ENCODE data around the gene WDR59. TPM values are rescaled to one million over a fixed set of nuclear protein-coding genes. Genes with fewer than 3 reads are reported as not detected.
"Not testable (repeated sequence)": the region's sequence is repeated elsewhere in the genome, so short reads cannot be mapped to it uniquely, and the experiment has no call there.

The WDR59 gene
- total and polyA plus RNA-seq, 2 donors = 22.1 to 28.7 TPM

DNA sequence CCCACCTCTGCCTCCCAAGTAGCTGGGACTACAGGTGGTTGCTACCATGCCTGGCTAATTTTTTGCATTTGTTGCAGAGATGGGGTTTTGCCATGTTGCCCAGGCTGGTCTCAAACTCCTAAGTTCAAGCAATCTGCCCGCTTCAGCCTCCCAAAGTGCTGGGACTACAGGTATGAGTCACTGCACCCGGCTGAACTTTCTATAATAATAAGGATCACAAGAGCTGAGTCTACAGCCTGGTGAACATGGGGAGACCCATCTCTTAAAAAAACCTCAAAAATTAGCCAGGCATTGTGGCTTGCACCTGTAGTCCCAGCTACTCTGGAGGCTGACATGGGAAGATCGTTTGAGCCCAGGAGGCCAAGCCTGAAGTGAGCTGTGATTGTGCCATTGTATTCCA lies 53.5 kb downstream of the WDR59 start:
- H3K27ac ChIP-seq (ENCODE audit: low read depth) = no peak overlapping the region
- no peaks in the 10 kb centered on the region for H3K36me3 ChIP-seq (ENCODE audit: insufficient read depth)
- no peaks in the 10 kb centered on the region for H3K4me1 ChIP-seq (ENCODE audit: insufficient read depth)
- H3K4me3 ChIP-seq (ENCODE audit: low read depth, low read length) = no peak overlapping the region
- WGBS = 86% methylated on average over 3 of the region's 3 CpGs
- no peak for DNase-seq (ENCODE audit: extremely low spot score)

DNA sequence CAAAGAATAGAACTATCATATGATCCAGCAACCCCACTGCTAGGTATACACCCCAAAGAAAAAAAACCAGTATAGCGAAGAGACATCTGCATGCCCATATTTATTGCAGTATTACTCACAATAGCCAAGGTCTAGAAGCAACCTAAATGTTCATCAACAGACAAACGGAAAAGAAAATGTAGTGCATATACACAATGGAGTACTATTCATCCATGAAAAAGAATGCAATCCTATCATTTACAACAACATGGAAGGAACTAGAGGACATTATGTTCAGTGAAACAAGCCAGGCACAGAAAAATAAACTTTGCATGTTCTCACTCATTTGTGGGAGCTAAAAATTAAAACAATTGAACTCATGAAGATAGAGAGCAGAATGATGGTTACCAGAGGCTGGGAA lies 55.3 kb downstream of the WDR59 start:
- no peaks in the 10 kb centered on the region for H3K4me1 ChIP-seq (ENCODE audit: insufficient read depth)
- no peak overlapping the region for H3K27ac ChIP-seq (ENCODE audit: low read depth)
- DNase-seq (ENCODE audit: extremely low spot score) = no peak
- H3K36me3 ChIP-seq (ENCODE audit: insufficient read depth) = no peaks in the 10 kb centered on the region
- no peak overlapping the region for H3K4me3 ChIP-seq (ENCODE audit: low read depth, low read length)
- 97% methylated on average over 2 of the region's 2 CpGs for WGBS

DNA sequence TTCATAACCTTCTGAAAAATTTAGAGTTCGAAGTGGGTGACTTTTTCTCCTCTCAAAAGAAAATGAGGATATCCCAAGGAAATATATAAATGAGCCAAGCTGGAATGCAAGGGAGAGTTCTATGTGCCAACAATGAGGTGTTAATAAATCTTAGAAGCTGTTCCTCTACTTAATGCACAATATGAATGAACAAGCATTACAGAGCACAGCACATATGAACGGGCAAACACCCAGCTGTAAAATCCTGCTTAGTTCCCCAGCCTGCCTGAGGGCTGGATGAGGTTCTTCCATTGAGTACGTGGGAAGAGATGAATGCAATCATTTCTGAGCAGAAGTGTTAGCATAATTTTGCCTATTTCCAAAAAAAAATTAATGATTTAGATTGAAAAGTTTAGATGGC lies 58.1 kb downstream of the WDR59 start:
- DNase-seq (ENCODE audit: extremely low spot score) = no peak
- 83% methylated on average over 3 of the region's 3 CpGs for WGBS
- no peaks in the 10 kb centered on the region for H3K4me1 ChIP-seq (ENCODE audit: insufficient read depth)
- H3K27ac ChIP-seq (ENCODE audit: low read depth) = no peak overlapping the region
- peaks cover 2% of the 10 kb centered on the region for H3K36me3 ChIP-seq (ENCODE audit: insufficient read depth)
- no peak overlapping the region for H3K4me3 ChIP-seq (ENCODE audit: low read depth, low read length)

DNA sequence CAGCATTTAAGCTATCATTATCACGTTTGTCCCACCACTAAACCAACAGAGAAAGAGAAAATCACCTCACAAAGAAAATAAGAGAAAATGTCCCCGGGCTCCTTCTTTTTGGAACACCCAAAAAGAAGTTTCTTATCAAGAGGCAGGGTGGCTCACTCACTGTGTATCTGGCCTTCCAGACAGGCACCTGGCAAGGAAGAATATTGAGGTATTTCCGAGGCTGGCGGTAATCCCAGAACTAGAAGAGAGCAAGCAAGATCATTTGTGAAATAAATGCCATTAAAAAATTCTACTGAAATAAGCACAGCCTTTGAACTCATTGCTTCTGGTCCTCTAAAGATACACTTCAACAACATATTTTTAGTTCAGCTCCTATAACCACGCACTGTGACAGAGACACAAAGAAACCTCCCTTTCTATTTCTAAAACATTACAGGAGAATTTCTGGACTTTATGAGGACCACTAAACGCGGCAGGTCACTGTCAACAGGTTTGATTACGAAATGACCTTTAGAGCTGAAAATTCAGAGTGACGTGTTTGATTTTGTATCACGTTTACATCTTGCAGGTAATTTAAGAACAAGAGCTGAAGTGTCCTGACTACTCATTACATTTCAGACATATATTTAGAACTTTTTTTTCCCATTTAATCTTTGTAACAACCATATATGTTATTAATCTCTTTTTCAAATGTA lies 61.0 kb downstream of the WDR59 start:
- no peak for DNase-seq (ENCODE audit: extremely low spot score)
- H3K36me3 ChIP-seq (ENCODE audit: insufficient read depth) = peaks cover 2% of the 10 kb centered on the region
- 63% methylated on average over 10 of the region's 10 CpGs for WGBS
- no peaks in the 10 kb centered on the region for H3K4me1 ChIP-seq (ENCODE audit: insufficient read depth)
- no peak overlapping the region for H3K4me3 ChIP-seq (ENCODE audit: low read depth, low read length)
- H3K27ac ChIP-seq (ENCODE audit: low read depth) = no peak overlapping the region

DNA sequence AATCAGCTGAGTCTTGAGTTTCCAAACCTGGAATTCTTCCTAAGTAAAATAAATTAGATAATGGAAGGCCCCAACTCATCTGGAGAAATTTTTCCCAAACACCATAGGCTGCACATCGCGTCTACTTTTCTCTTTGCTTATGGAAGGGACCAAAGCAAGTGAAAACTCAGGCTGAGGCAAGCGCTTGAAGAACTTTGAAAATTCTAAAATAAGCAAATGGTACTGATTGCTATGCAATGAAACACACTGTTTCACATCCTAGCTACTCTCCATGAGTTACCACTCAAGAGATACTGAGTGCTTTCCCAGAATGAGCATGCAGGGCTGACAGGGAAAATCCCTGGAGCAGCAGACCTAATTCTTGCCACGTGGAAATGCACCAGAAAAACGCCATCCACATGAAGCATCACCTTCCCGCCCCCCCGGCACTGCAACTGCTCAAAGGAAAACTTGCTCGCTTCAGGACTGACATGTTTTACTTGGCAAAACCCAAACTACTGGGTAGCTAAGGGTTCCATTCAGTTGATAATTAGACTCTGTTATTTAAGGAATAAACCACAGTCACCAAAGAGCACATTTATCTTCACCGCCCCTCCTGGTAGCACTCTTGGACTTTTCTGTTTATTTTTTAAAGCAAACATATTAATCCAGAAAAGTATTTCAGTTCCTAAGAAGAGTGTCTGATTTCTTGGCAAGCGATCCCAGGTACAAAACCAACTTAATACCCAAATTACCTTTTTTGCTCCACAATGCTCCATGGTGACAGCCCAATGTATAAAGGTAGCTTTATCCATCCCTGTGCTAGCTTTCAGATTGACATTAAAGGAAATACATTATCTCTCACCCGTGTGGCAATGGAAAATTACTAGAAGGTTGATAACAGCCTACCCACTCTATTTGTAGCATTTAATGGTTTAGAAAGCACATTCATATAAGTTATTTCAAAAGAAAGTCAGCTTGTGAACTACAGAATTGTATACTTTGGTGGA lies 62.5 kb downstream of the WDR59 start:
- DNase-seq (ENCODE audit: extremely low spot score) = no peak
- WGBS = 68% methylated on average over 11 of the region's 11 CpGs
- Histone ChIP-seq H3K4me1 (ENCODE audit: insufficient read depth) (no peaks in the 10 kb centered on the region), H3K27ac (ENCODE audit: low read depth) (no peak overlapping the region), H3K36me3 (ENCODE audit: insufficient read depth) (peaks cover 2% of the 10 kb centered on the region), H3K4me3 (ENCODE audit: low read depth, low read length) (no peak overlapping the region)

DNA sequence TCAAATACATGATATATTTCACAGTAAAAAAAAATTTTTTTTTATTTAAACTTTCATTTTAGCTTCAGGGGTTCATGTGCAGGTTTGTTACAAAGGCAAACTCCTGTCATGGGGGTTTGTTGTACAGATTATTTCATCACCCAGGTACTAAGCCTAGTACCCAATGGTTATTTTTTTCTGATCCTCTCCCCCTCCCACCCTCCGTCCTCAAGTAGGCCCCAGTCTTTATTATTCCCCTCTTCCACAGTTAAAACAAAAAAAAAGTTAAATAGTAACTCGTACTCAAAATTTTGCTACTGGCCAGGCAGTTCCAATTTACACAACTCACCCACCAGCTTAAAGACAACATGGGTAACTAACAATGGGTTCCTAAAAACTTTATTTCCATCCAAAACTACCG lies 63.9 kb downstream of the WDR59 start:
- no peaks in the 10 kb centered on the region for H3K4me1 ChIP-seq (ENCODE audit: insufficient read depth)
- DNase-seq (ENCODE audit: extremely low spot score) = no peak
- 91% methylated on average over 3 of the region's 3 CpGs for WGBS
- peaks cover 5% of the 10 kb centered on the region for H3K36me3 ChIP-seq (ENCODE audit: insufficient read depth)
- H3K27ac ChIP-seq (ENCODE audit: low read depth) = no peak overlapping the region
- no peak overlapping the region for H3K4me3 ChIP-seq (ENCODE audit: low read depth, low read length)

DNA sequence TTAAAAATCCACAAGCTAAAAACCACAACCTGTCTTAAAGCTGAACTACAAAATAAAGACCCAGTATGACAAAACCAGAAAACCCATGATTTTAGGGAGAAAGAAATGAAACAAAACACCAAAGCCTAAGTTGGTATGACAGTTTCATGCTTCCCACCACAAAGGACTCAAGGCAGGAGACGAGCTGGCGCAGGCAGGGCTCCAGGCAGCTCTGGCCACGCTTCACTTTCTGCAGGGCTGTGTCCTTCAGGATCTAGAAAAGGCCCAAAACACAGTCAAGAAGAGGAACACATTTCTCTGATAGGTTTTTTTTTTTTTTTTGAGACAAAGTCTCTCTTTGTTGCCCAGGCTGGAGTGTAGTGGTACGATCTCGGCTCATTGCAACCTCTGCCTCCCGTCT lies 75.3 kb downstream of the WDR59 start:
- H3K36me3 ChIP-seq (ENCODE audit: insufficient read depth) = peaks cover 21% of the 10 kb centered on the region
- H3K27ac ChIP-seq (ENCODE audit: low read depth) = no peak overlapping the region
- DNase-seq (ENCODE audit: extremely low spot score) = no peak
- WGBS = 97% methylated on average over 6 of the region's 6 CpGs
- H3K4me1 ChIP-seq (ENCODE audit: insufficient read depth) = no peaks in the 10 kb centered on the region
- H3K4me3 ChIP-seq (ENCODE audit: low read depth, low read length) = no peak overlapping the region

DNA sequence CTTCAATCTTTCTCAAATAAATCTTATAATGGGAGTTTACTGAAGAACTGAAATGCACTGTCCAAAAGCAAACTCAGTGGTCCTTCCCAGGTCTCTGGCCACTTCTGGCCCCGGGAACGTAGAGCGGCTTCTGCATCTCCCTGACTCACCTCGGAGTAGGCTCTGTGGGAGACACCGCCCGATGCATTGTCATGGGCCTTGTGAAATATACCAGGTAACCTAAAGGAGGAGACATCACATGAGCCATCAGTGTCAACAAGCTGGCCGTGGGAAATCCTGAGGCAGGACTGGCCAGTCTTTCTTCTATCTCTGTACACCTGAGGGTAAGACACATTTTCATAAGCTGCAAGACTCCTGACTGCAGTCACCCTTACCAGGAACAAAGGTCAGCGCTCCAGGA lies 76.2 kb downstream of the WDR59 start:
- H3K36me3 ChIP-seq (ENCODE audit: insufficient read depth) = peaks cover 18% of the 10 kb centered on the region
- not testable (repeated sequence) for H3K27ac ChIP-seq (ENCODE audit: low read depth)

DNA sequence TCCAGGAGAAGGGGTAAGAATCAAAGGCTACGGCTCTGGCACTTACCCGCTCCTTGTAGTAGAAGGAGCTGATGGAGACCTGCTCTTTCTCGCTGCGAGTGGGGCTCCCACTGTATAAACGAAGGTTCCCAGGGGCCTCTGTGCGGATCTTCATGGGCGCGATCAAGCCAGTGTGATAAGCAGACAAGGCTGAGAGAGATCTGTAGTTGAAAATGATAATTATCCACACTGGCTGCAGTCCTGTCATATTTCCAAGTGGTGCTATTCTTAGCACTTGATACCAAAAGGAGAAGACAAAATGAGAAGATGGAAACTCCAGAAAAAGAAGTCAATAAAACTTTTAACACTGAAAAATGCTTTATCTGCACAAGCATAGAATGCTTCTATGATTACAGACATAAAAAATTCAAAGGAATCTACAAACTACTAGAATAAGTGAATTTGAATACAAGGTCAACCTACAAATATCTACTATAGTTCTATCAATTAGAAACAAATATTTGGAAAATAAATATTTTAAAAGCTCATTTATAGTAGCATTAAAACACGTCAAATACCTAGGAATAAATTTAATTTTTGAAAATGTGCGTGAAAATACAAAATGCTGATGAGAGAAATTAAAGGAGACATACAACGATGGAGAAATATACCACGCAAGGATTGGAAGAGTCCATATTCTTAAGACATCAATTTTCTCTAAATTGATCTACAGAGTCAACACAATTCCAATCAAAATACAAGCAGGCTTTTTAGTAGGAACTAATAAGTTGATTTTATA lies 80.8 kb downstream of the WDR59 start:
- Histone ChIP-seq H3K4me1 (ENCODE audit: insufficient read depth) (no peaks in the 10 kb centered on the region), H3K4me3 (ENCODE audit: low read depth, low read length) (no peak overlapping the region), H3K27ac (ENCODE audit: low read depth) (no peak overlapping the region), H3K36me3 (ENCODE audit: insufficient read depth) (peaks cover 8% of the 10 kb centered on the region)
- DNase-seq (ENCODE audit: extremely low spot score) = no peak
- 94% methylated on average over 12 of the region's 12 CpGs for WGBS

More for the DNA sequence above, 76.2 kb downstream of the WDR59 start:
- 96% methylated on average over 8 of the region's 8 CpGs for WGBS
- H3K4me3 ChIP-seq (ENCODE audit: low read depth, low read length); DNase-seq (ENCODE audit: extremely low spot score); H3K4me1 ChIP-seq (ENCODE audit: insufficient read depth): not testable (repeated sequence)

DNA sequence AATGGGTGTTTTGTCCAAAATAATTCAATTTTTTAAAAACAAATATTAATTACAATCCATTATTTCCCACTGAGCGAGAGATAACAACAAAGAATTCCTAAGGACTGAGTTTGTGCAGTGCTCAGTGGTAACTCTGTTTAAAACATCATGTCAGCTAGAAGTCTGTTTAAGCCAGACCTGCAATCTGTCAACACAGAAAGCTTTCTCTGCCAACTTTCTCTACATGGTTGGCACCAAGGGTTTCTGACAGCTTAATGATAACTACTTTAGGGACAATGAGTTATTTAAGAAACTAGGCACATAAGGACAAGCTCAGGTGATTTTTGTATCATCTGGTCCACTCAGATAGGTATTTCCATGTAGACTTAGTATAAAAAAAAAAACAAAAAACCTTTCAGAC lies 81.8 kb downstream of the WDR59 start:
- Histone ChIP-seq H3K27ac (ENCODE audit: low read depth) (no peak overlapping the region), H3K4me1 (ENCODE audit: insufficient read depth) (no peaks in the 10 kb centered on the region), H3K36me3 (ENCODE audit: insufficient read depth) (peaks cover 8% of the 10 kb centered on the region), H3K4me3 (ENCODE audit: low read depth, low read length) (no peak overlapping the region)
- no peak for DNase-seq (ENCODE audit: extremely low spot score)
- WGBS = 72% methylated on average over 1 of the region's 1 CpG

DNA sequence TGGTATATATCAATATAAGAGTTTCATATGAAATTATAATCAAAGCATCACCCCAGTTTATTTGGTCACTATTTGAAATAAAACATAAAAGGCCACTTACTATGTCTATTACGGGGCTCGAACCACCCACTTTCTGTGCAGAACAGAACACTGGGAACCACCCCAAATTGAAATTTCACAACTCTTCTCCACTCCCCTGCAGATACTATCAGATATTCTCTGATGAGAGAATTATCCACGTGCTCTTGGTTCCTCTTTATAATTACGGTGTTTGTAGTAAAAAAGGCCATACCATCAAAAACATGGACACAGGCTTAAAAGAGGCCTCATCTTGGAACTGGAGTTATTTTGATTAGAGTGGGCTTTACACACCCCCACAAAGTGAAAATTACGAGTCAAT lies 82.8 kb downstream of the WDR59 start:
- H3K4me1 ChIP-seq (ENCODE audit: insufficient read depth) = no peaks in the 10 kb centered on the region
- DNase-seq (ENCODE audit: extremely low spot score) = no peak
- peaks cover 2% of the 10 kb centered on the region for H3K36me3 ChIP-seq (ENCODE audit: insufficient read depth)
- H3K27ac ChIP-seq (ENCODE audit: low read depth) = no peak overlapping the region
- WGBS = 88% methylated on average over 5 of the region's 5 CpGs
- H3K4me3 ChIP-seq (ENCODE audit: low read depth, low read length) = no peak overlapping the region

DNA sequence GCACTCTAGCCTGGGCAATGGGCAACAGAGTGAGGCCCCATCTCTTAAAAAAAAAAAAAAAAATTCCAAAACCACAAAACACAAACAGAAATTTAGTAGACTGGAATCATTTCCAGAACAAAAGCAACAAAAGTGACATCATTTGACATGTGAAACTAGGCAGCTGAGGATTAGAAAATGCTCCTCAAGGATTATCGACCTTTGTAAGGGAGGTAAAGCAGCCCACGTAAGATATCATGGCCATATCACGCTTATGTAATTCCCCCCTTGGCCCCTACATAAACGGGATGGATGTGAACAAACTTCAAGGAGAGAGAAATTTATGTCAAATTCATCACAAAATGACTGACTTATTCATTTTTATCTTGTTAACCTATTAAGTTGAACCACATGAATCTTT lies 83.3 kb downstream of the WDR59 start:
- H3K36me3 ChIP-seq (ENCODE audit: insufficient read depth) = no peaks in the 10 kb centered on the region
- WGBS = 92% methylated on average over 4 of the region's 4 CpGs
- DNase-seq (ENCODE audit: extremely low spot score) = no peak
- no peak overlapping the region for H3K4me3 ChIP-seq (ENCODE audit: low read depth, low read length)
- no peaks in the 10 kb centered on the region for H3K4me1 ChIP-seq (ENCODE audit: insufficient read depth)
- no peak overlapping the region for H3K27ac ChIP-seq (ENCODE audit: low read depth)

DNA sequence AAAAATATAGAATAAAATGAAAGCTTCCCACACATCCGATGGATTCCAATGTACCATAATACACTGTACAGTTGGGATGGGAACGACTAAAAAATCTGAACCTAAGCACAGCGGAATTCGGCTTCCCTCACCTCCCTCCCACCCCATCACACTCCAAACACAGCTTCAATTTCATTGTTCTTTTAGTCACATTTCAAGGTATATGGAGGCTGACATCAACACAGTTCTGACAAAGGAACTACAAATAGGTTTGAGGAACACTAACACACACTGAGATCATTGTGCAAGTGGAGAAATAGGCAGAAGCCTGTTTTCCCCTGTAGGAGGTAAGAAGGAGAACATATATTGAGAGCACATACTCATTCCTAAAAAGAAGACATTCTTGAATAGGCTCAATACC lies 85.1 kb downstream of the WDR59 start:
- H3K36me3 ChIP-seq (ENCODE audit: insufficient read depth) = no peaks in the 10 kb centered on the region
- H3K4me1 ChIP-seq (ENCODE audit: insufficient read depth) = no peaks in the 10 kb centered on the region

More for the DNA sequence above, 85.1 kb downstream of the WDR59 start:
- no peak overlapping the region for H3K4me3 ChIP-seq (ENCODE audit: low read depth, low read length)
- DNase-seq (ENCODE audit: extremely low spot score) = no peak
- no peak overlapping the region for H3K27ac ChIP-seq (ENCODE audit: low read depth)
- 95% methylated on average over 4 of the region's 4 CpGs for WGBS

Measured in urinary bladder (tissue), 4 donors.